A673 (cell line): ENCODE measurements around the gene SPG7.

Experiments used
- EZH2 ChIP-seq: fragments of 200-600 bp; sonication (generic); IDR thresholded peaks from 2 replicates; pipeline ENCODE4 v1.6.1; 2017; ENCODE audit warnings: borderline replicate concordance, low read depth, mild to moderate bottlenecking, mixed read lengths, antibody characterized with exemption, low read length; ENCODE audit not compliant: poor library complexity, severe bottlenecking
- TF ChIP-seq, protein P1 (sequence below): fragments of 300-800, 200-600 bp; sonication (generic); conservative IDR thresholded peaks from 2 replicates; pipeline ENCODE4 v1.5.1; 2017; ENCODE audit warnings: low read depth, mild to moderate bottlenecking, antibody characterized with exemption, low read length, moderate library complexity, mixed read lengths

DNA sequence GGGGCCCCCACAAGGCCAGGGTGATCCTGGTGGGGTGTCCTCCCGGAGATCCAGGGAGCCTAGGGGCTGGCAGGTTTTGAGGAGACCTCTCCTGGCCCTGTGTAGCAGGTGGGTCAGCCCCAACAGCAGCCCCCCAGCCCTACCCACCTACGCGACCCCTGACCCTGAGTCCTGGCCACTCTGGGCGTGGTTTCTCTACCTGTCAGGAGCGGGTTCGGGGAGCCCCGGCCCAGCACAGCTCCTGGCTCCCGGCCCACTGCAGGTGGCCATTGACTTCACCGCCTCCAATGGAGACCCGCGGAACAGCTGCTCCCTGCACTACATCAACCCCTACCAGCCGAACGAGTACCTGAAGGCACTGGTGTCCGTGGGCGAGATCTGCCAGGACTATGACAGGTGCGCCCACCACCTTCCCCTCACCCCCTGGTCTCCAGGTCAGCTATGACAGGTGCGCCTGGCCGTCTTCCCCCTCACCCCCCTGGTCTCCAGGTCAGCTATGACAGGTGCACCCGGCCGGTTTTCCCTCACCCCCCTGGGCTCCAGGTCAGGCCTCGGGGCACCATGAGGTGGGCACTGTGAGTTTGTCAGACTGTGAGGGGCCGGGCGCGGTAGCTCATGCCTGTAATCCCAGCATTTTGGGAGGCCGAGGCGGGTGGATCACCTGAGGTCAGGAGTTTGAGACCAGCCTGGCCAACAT, 80.4 kb downstream of the SPG7 start:
- TF ChIP-seq, protein P1, sequence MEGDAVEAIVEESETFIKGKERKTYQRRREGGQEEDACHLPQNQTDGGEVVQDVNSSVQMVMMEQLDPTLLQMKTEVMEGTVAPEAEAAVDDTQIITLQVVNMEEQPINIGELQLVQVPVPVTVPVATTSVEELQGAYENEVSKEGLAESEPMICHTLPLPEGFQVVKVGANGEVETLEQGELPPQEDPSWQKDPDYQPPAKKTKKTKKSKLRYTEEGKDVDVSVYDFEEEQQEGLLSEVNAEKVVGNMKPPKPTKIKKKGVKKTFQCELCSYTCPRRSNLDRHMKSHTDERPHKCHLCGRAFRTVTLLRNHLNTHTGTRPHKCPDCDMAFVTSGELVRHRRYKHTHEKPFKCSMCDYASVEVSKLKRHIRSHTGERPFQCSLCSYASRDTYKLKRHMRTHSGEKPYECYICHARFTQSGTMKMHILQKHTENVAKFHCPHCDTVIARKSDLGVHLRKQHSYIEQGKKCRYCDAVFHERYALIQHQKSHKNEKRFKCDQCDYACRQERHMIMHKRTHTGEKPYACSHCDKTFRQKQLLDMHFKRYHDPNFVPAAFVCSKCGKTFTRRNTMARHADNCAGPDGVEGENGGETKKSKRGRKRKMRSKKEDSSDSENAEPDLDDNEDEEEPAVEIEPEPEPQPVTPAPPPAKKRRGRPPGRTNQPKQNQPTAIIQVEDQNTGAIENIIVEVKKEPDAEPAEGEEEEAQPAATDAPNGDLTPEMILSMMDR, result no peak
- no peak for TF ChIP-seq EZH2
